Vagina (tissue), 2 donors: ENCODE results near the gene IQSEC1.

ENCODE experiments used
- CTCF ChIP-seq, 3 experiments: fragments of 450-650 bp in 2 of 3; fragments of 200-600 bp in 1 of 3; sonication (generic) in 1 of 3; IDR thresholded peaks; one replicate each; pipeline ENCODE4 v1.5.1; 2017 to 2019; ENCODE audit warnings: antibody characterized with exemption in 3 of 3, mild to moderate bottlenecking in 2 of 3, moderate library complexity in 2 of 3
- POLR2A ChIP-seq, 2 donors: fragments of 450-650 bp; IDR thresholded peaks; one replicate each; pipeline ENCODE4 v1.6.1; 2017; ENCODE audit warnings: antibody characterized with exemption in 2 of 2, mild to moderate bottlenecking in 2 of 2, moderate library complexity in 2 of 2
- POLR2AphosphoS5 ChIP-seq, 2 donors: sonication (generic); formaldehyde crosslinking; IDR thresholded peaks; one replicate each; pipeline ENCODE4 v1.9.0; 2017; ENCODE audit warnings: antibody characterized with exemption in 2 of 2, mild to moderate bottlenecking in 2 of 2, low read depth in 1 of 2; ENCODE audit not compliant: insufficient read depth in 1 of 2

DNA sequence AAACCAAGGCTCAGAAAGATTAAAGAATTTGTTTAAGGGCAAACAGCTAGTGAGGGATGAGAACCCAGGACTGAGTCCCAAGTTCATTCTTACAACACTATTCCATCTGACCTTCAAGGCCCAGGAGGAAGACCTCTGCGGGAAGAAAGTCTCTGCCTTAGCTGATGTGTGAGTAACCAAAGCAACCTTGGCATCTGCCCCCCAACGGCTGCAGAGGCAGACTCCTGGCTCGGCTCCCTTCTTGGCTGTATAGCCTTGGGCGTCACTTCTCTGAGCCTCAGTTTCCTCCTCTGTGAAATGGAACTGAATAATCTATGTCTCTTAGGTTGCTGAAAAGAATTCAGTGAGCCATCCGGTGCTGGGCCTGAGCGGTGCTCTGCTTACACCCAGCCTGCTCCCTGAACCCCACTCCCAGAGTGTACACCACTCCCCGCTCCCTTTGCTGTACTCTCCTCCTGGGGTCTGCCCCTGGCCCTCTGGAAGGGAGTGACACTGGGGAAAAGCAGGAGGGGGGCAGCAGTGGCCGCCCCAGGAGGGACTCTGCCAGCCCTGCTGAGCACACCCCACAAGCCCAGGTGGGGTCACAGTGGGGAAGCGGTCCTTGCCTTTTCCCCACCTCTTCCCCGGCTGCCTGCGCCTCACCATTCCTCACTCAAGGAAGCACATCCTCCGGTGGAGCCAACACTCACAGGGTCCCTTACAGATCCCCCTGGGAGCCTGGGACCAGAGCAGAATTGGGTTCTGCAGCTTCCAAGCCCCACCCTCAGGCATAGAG lies 97.3 kb downstream of the IQSEC1 start:
- TF ChIP-seq CTCF (IDR thresholded peaks at IDR 0.05) = no peak
- no peak for TF ChIP-seq POLR2A (IDR thresholded peaks at IDR 0.05)
- no peak for TF ChIP-seq POLR2AphosphoS5 (IDR thresholded peaks at IDR 0.05; ENCODE audit: insufficient read depth in 1 of 2, low read depth in 1 of 2)
